ENCODE data around the gene PADI3. TPM values are rescaled to one million over a fixed set of nuclear protein-coding genes. Genes with fewer than 3 reads are reported as not detected.
"Not testable (repeated sequence)": the region's sequence is repeated elsewhere in the genome, so short reads cannot be mapped to it uniquely, and the experiment has no call there.

Gene PADI3
- total and polyA plus RNA-seq, 2 experiments from 2014 or later = 0.37 to 0.80 TPM

DNA sequence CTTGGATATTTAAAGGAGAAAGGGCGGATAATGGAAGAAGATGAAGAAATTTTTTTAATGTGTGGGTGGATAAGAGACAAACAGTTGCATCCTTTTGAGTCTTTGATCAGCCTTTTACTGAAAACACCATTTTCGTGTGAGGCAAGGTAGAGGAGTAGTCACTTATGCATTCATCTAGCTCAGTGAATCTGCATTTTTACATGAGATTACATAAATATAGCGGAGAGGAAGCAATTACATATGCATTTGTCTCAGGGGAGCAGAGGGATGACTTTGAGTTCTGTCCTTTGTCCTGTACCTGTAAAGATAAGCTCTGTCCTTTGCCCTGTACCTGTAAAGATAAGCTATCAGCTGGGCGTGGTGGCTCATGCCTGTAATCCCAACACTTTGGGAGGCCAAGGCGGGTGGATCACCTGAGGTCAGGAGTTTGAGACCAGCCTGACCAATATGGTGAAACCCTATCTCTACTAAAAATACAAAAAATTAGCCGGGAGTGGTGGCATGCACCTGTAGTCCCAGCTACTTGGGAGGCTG lies 73.0 kb downstream of the PADI3 start:
- peaks cover 13% of the 10 kb centered on the region; the same call in 2 of the 3 replicates for H3K9me3 Mint-ChIP-seq
- H3K36me3 ChIP-seq (ENCODE audit: insufficient read depth); H3K27ac ChIP-seq (ENCODE audit: low read depth); H3K27ac Mint-ChIP-seq; ATAC-seq; H3F3A ChIP-seq (replicated peaks; ENCODE audit: low read depth); H3K4me2 ChIP-seq; H2AFZ ChIP-seq; H3K79me2 ChIP-seq (replicated peaks; ENCODE audit: insufficient read depth); H3K4me3 Mint-ChIP-seq; H3K9me2 ChIP-seq (ENCODE audit: insufficient read depth); H3K27me3 Mint-ChIP-seq (ENCODE audit: insufficient read depth, low read depth, poor library complexity); H3K4me1 ChIP-seq (ENCODE audit: insufficient read depth); H4K20me1 ChIP-seq (replicated peaks; ENCODE audit: insufficient read depth); H3K27me3 ChIP-seq (ENCODE audit: insufficient read depth); DNase-seq (ENCODE audit: low spot score); H3K4me3 ChIP-seq; H3K36me3 Mint-ChIP-seq (ENCODE audit: low read depth): not testable (repeated sequence)
- H3K4me1 Mint-ChIP-seq = peaks cover 15% of the 10 kb centered on the region

- H3K9me3 Mint-ChIP-seq = peaks cover 9% of the 10 kb centered on the region; the same call in 2 of the 3 replicates
- no peaks in the 10 kb centered on the region for H3K36me3 Mint-ChIP-seq (ENCODE audit: low read depth)
- Histone ChIP-seq H3F3A (replicated peaks; ENCODE audit: low read depth) (no peaks in the 10 kb centered on the region), H3K27ac (ENCODE audit: low read depth) (no peak overlapping the region), H3K9me2 (ENCODE audit: insufficient read depth) (no peaks in the 10 kb centered on the region), H2AFZ (no peak overlapping the region), H3K79me2 (replicated peaks; ENCODE audit: insufficient read depth) (no peaks in the 10 kb centered on the region), H3K36me3 (ENCODE audit: insufficient read depth) (no peaks in the 10 kb centered on the region), H3K27me3 (ENCODE audit: insufficient read depth) (no peaks in the 10 kb centered on the region), H3K4me3 (no peak overlapping the region), H3K4me1 (ENCODE audit: insufficient read depth) (no peaks in the 10 kb centered on the region), H3K4me2 (no peak overlapping the region), H4K20me1 (replicated peaks; ENCODE audit: insufficient read depth) (no peaks in the 10 kb centered on the region)
- peaks cover 4% of the 10 kb centered on the region for H3K27me3 Mint-ChIP-seq (ENCODE audit: insufficient read depth, low read depth, poor library complexity)
- no peaks in the 10 kb centered on the region for H3K4me1 Mint-ChIP-seq
- no peak overlapping the region for H3K4me3 Mint-ChIP-seq
- no peak overlapping the region for H3K27ac Mint-ChIP-seq
- TF ChIP-seq STAT1 (IDR thresholded peaks at IDR 0.05; ENCODE audit: unreplicated experiment) (no peak), ZNF114 (CRISPR knock-in tag; IDR thresholded peaks at IDR 0.05) (no peak), POLR2AphosphoS5 (IDR thresholded peaks at IDR 0.05; ENCODE audit: low read depth) (no peak), CREB1 (CRISPR knock-in tag; IDR thresholded peaks at IDR 0.05; ENCODE audit: low read depth) (no peak), JUNB (IDR thresholded peaks at IDR 0.05; ENCODE audit: unreplicated experiment) (no peak), NANOG (IDR thresholded peaks at IDR 0.05; ENCODE audit: borderline replicate concordance) (no peak), CTCF (conservative IDR thresholded peaks at IDR 0.05; ENCODE audit: low read depth in 2 of 2) (no peak), ETS1 (IDR thresholded peaks at IDR 0.05) (no peak)
- TF ChIP-seq, protein P1, sequence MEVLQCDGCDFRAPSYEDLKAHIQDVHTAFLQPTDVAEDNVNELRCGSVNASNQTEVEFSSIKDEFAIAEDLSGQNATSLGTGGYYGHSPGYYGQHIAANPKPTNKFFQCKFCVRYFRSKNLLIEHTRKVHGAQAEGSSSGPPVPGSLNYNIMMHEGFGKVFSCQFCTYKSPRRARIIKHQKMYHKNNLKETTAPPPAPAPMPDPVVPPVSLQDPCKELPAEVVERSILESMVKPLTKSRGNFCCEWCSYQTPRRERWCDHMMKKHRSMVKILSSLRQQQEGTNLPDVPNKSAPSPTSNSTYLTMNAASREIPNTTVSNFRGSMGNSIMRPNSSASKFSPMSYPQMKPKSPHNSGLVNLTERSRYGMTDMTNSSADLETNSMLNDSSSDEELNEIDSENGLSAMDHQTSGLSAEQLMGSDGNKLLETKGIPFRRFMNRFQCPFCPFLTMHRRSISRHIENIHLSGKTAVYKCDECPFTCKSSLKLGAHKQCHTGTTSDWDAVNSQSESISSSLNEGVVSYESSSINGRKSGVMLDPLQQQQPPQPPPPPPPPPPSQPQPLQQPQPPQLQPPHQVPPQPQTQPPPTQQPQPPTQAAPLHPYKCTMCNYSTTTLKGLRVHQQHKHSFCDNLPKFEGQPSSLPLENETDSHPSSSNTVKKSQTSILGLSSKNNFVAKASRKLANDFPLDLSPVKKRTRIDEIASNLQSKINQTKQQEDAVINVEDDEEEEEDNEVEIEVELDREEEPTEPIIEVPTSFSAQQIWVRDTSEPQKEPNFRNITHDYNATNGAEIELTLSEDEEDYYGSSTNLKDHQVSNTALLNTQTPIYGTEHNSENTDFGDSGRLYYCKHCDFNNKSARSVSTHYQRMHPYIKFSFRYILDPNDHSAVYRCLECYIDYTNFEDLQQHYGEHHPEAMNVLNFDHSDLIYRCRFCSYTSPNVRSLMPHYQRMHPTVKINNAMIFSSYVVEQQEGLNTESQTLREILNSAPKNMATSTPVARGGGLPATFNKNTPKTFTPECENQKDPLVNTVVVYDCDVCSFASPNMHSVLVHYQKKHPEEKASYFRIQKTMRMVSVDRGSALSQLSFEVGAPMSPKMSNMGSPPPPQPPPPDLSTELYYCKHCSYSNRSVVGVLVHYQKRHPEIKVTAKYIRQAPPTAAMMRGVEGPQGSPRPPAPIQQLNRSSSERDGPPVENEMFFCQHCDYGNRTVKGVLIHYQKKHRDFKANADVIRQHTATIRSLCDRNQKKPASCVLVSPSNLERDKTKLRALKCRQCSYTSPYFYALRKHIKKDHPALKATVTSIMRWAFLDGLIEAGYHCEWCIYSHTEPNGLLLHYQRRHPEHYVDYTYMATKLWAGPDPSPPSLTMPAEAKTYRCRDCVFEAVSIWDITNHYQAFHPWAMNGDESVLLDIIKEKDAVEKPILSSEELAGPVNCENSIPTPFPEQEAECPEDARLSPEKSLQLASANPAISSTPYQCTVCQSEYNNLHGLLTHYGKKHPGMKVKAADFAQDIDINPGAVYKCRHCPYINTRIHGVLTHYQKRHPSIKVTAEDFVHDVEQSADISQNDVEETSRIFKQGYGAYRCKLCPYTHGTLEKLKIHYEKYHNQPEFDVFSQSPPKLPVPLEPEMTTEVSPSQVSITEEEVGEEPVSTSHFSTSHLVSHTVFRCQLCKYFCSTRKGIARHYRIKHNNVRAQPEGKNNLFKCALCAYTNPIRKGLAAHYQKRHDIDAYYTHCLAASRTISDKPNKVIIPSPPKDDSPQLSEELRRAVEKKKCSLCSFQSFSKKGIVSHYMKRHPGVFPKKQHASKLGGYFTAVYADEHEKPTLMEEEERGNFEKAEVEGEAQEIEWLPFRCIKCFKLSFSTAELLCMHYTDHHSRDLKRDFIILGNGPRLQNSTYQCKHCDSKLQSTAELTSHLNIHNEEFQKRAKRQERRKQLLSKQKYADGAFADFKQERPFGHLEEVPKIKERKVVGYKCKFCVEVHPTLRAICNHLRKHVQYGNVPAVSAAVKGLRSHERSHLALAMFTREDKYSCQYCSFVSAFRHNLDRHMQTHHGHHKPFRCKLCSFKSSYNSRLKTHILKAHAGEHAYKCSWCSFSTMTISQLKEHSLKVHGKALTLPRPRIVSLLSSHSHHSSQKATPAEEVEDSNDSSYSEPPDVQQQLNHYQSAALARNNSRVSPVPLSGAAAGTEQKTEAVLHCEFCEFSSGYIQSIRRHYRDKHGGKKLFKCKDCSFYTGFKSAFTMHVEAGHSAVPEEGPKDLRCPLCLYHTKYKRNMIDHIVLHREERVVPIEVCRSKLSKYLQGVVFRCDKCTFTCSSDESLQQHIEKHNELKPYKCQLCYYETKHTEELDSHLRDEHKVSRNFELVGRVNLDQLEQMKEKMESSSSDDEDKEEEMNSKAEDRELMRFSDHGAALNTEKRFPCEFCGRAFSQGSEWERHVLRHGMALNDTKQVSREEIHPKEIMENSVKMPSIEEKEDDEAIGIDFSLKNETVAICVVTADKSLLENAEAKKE (CRISPR knock-in tag; IDR thresholded peaks at IDR 0.05) = no peak
- no peak for DNase-seq (ENCODE audit: low spot score)
- ATAC-seq = no peak
Measured at GRCh38 chr1:17328855-17329254, 80.0 kb downstream of the PADI3 start.

All from GM23338 (cell line).